ENCODE measurements around the gene RPL18. TPM values are rescaled to one million over a fixed set of nuclear protein-coding genes. Genes with fewer than 3 reads are reported as not detected.
A peak's percentile ranks its signal among the peaks of the same experiment; 100 is the strongest.

The RPL18 gene
- total RNA-seq, 1 donor from 2014 or later, result 2,230 TPM

DNA sequence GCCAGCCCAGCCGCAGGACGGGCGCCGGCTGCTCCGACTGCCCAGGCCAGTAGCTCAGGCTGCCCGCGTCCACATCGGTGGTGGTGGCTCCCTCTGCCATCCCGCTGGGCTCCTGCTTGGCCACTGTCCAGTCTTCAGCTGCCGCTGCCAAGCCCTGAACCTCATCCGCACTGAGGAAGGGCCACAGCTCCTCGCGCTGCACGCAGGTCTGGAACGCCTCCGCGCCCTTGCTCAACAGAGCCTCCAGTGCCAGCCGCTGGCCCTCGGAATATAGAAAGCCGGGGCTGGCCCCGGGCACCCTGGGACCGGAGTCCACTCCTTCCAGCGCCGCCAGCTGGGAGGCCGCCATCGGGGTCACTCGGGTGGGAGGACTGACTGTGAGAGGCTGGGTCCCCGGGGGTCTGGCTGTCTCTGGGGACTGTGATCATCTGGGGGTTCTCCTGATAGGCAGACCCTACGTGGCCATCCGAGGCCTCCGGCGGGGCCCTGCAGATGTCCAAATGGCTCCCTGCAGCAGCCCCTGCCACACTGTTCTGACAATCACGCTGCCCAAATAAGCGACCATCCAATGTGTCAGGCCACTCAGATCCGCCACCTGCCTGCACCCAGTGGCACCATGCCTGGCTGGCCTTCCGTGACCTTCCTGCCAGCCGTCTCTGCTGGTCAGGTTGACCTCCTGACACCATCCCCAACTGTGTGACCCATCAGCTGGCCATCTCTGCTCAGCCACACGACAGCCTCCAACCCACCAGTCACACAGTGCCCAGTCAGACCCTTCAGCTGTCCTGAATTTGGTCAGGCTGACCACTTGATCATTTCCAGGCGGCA, 5.7 kb downstream of the RPL18 start:
- DNase-seq, result no peak

DNA sequence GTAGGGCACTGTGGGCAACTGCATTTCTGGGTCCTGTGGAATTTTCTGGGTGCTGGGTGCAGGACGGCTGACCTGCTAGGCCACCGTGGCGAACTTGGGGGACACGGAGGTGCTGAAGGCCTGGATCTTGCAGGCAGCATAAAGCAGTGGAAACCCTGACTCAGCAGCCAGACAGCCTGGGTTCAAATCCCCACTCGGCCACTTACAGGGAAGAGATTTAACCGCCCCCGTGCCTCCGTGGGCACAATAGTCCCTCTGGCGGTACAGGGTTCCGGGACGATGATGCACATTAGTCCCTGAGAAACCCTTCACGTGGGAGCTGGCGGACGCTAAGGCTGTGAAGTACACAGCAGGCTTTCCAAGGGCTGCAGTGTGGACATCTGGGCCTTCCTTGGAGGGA, 7.1 kb downstream of the RPL18 start:
- no peak for DNase-seq

DNA sequence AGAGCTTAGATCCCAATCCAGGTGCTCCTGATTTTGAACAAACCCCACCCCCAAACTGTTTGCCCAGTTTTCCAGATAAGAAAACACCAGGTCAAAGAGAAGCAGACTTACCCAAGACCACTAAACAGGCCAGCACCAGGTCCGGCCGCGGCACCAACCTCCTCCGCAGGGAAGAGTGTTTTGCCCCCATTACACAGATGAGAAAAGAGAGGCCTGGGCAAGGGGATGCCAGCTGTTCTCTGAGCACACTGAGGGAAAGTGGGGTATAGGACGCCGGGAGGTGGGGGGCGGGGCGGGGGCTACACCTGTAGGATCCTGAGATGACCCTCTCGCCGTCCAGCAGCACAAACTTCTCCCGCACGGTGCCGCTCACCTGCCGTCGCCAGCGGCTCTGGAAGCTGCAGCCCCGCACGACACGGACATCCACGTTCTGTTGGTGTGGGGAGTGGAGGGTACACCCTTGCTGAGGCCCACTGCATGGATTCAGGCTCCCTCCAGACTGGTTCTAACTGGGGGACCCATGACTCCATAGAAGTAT, 9.3 kb downstream of the RPL18 start:
- DNase-seq, result no peak

DNA sequence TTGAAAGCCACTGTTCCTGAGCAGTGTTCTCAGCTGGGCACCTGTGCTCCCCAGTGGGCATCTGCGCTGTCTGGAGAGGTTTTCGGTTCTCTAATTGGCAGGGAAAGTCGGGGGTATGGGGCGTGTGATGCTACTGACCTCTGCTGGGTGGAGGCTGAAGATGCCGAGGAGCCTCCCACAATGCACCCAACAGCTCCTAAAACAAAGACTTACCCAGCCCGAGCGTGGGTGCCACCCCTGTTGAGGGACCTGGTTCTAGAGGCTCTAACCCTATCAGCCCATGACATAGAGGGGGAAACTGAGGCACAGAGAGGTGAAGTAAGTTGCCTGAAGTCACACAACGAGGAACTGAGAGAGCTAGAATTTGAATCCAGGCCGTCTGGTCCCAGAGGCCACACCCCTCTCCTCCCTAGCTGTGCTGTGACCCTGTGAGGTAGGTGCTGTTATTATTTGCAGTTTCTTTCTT, 10.1 kb downstream of the RPL18 start:
- peak; percentile 65 for DNase-seq

DNA sequence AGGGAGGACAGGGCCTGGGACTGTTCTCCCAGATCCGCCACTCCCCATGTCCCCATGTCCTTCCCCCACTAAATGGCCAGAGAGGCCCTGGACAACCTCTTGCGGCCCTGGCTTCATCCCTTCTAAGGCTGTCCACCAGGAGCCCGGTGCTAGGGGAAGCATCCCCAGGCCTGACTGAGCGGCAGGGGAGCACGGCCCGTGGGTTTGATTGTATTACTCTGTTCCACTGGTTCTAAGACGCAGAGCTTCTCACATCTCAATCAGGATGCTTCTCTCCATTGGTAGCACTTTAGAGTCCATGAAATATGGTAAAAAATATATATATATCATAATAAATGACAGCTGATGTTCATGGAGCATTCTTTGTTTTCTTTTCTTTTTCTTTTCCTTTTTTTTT, 11.6 kb downstream of the RPL18 start:
- no peak for DNase-seq

DNA sequence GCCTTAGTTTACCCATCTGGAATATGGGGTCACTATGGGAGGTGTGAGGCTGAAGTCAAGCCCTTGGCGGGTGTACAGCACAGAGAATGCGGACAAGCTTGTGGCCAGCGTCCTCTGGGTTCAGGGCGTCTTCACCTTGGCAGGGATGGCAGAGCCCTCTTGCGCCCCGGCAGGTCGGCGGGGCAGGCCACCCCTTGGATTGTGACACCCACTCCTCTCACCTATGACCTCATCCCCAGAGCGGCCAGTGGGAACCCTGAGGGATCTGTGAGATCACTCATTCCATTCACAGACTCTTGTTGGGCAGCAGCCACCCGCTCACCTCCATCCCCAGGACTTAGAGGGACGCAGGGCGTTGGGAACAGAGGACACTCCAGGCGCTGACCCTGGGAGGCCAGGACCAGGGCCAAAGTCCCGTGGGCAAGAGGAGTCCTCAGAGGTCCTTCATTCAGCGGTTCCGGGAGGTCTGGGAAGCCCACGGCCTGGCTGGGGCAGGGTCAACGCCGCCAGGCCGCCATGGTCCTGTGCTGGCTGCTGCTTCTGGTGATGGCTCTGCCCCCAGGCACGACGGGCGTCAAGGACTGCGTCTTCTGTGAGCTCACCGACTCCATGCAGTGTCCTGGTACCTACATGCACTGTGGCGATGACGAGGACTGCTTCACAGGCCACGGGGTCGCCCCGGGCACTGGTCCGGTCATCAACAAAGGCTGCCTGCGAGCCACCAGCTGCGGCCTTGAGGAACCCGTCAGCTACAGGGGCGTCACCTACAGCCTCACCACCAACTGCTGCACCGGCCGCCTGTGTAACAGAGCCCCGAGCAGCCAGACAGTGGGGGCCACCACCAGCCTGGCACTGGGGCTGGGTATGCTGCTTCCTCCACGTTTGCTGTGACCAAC, 12.3 kb downstream of the RPL18 start, which contains the start of gene SPACA4:
SPACA4 (plus strand) TSS at position 280 of the 896 bp plus-strand sequence; CDS start at position 517, 237 bp downstream.
- no peak for DNase-seq

DNA sequence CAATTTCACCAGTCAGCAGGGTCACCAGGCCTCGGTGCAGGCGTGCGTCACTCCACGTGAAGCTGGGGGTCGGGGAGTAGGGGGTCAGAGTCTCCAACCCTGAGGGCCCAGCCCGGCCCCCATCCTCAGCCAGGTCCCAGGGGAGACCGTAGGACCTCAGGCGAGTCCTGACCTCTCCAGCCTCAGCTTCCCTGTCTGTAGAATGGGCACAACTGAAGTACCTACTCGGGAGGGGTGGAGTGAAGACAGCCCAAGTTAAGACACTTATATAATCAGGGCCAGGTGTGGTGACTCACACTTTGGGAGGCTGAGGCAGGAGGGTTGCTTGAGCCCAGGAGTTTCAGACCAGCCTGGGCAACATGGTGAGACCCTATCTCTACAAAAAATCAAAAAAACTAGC, 15.1 kb downstream of the RPL18 start:
- DNase-seq, result no peak

DNA sequence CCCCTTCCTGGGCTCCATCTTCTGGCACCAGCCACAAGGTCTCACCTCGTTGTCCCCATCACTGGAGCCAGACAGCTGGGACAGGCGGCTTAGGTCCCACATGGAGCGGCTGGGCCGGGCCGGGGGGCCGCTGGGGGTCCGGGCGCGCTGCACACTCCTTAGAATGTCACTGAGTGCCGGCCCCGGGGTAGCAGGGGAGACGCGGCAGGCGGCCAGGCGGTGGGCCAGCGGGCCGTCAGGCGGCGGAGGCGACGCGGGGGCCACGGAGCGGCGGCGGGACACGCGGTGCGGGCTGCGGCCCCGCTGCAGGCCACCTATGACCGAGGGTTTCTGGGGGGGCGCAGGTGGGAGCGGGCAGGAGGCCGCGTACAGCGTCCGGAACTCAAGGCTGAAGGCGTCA, 15.5 kb downstream of the RPL18 start:
- no peak for DNase-seq

DNA sequence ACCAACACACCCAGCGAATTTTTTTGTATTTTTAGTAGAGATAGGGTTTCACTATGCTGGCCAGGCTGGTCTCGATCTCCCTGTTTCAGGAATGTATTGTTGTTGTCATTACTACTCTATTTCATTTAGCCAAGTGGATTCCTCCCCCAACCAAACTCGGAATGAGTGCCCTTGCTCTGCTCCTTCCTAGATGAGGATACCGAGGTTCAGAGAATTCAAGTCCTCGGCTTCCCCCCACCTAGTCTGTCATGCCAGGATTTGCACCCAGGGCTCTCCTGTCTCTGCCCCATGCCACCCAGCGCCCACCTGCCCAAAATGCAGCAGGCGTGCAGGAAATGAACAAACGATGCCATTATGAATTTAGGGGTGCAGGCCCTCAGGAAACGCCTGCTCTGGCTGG, 16.0 kb downstream of the RPL18 start:
- no peak for DNase-seq

DNA sequence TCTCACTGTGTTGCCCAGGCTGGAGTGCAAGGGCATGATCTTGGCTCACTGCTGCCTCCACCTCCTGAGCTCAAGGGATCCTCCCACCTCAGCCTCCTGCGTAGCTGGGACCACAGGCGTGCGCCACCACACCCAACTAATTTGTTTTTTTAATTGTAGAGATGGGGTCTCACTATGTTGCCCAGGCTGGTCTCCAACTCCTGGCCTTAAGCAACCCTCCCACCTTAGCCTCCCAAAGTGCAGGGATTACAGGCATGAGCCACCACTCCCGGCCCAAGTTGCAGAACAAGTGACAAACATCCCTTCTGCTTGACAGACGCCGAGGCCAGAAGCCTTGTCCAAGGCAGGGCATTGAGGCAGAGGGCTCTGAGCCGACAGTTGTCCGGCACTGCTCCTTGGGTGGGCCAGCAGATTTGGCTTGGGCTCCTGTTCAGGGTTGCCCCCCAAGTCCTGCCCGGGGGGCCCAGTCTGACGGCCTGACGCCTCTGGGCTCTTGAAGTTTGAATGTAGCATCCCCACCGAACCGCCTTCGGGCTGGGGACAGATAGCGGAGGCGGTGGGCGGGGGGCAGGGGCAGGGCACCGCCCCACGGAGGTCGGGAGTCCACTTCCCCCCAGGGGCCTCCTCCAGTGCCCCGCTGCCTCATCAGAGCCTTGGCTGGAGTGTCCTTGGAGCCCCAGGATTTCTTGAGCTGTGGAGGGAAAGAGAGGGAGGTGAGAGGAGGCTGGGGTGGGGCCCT, 18.1 kb downstream of the RPL18 start:
- DNase-seq, result no peak

DNA sequence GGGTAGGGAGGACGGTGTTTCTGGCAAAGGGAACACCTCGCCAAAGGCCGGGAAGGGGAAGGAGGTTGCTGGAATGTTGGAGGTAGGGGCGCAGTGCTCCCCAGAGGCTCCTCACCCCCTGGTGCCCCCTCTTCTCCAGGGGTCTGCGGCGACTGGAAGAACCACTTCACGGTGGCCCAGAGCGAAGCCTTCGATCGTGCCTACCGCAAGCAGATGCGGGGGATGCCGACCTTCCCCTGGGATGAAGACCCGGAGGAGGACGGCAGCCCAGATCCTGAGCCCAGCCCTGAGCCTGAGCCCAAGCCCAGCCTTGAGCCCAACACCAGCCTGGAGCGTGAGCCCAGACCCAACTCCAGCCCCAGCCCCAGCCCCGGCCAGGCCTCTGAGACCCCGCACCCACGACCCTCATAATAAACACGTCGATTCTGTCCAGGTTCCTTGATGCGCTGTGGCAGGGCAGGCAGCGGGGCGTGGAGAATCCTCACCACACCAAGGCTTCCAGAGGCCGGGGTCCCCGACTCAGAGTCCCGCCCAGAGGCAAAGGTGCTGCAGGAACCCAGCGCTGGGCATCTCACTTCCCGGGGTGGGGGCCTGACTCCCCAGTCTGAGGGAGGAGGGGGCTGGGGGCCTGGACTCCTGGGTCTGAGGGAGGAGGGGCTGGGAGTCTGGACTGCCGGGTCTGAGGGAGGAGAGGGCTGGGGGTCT, 19.8 kb downstream of the RPL18 start:
- DNase-seq, result no peak

DNA sequence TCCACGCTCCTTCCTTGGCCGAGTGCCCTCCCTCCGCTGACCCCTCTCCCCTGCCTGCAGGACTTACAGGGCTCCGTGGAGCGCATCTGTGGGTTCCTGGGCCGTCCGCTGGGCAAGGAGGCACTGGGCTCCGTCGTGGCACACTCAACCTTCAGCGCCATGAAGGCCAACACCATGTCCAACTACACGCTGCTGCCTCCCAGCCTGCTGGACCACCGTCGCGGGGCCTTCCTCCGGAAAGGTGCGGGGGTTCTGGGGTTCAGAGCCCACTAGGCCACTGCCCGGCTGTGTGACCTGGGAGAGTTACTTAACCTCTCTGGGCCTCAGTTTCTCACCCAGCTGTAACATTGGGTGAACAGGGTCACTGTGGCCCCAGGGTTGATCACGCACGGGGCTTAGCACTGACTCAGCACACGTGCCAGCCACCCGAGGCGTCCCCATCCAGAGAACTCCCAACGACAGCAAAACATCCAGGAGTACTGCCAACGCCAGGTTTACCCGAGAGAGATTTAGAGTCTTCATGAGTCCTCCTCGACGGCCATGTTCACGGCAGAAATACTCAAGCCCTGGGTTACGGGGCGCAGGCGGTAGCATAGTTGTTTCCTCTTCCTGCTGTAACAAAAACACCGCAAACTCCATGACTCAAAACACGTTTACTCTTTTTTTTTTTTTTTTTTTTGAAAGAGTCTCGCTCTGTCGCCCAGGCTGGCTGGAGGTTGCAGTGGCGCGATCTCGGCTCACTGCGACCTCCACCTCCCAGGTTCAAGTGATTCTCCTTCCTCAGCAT, 22.1 kb downstream of the RPL18 start:
- peak; percentile 58 for DNase-seq

DNA sequence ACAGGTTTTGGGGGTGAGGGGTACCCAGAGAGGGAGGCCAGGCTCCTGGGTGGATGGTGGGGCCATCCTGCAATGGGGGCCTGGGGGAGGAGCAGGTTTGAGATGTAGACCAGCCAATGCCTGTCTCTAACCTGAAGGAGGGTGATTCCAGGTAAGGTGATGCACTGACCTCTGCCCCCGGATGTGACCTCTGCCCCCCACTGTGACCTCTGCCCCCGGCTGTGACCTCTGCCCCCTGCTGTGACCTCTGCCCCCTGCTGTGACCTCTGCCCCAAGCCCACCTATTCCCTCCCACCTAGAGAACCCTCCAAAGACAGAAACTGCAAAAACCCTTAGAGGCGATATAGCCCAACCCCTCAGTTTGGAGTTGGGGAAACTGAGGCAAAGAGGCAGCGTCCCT, 22.7 kb downstream of the RPL18 start:
- DNase-seq, result no peak

DNA sequence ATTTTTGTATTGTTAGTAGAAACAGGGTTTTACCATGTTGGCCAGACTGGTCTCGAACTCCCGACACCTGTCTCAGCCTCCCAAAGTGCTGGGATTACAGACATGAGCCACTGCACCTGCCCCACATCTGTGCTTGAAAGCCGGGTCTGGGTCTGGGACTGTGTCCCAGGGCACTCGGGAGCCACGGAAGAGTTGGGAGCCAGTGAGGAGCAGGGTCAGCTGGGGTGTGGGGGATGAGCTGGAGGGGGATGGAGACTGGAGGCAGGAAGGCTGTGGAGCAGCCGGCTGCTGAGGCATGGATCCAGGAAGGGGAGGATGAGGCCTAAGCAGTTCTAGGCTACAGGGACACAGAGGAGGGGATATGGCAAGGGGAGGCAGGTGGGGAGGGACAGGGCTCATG, 23.1 kb downstream of the RPL18 start:
- DNase-seq, result no peak

DNA sequence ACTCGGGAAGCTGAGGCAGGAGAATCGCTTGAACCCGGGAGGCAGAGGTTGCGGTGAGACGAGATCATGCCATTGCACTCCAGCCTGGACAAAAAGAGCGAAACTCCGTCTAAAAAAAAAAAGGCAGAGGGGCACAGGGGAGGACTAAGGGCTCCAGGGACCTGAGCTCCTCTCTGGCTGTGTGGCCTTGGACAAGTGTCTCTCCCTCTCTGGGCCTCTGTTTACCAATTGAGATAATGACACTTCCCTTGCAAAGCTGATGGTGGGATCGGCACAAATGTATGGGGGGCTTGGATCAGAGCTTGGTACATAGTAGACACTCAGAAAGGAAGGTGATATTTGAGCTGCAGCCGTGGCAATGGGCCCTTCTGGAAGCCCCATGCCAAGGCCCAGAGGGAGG, 23.8 kb downstream of the RPL18 start:
- no peak for DNase-seq

DNA sequence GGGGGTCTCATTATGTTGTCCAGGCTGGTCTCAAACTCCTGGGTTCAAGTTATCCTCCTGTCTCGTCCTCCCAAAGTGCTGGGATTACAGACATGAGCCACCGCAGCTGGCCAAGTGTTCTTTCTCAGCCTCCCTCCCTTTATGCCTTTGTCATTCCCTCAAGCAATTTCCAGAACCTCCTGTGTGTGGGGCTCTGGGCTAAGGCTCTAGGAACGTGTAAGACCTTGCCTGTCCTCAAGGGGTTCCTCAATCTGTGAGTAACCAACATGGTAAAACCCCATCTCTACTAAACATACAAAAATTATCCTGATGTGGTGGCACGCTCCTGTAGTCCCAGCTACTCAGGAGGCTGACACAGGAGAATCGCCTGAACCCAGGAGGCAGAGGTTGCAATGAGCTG, 28.0 kb downstream of the RPL18 start:
- DNase-seq, result peak; percentile 29

DNA sequence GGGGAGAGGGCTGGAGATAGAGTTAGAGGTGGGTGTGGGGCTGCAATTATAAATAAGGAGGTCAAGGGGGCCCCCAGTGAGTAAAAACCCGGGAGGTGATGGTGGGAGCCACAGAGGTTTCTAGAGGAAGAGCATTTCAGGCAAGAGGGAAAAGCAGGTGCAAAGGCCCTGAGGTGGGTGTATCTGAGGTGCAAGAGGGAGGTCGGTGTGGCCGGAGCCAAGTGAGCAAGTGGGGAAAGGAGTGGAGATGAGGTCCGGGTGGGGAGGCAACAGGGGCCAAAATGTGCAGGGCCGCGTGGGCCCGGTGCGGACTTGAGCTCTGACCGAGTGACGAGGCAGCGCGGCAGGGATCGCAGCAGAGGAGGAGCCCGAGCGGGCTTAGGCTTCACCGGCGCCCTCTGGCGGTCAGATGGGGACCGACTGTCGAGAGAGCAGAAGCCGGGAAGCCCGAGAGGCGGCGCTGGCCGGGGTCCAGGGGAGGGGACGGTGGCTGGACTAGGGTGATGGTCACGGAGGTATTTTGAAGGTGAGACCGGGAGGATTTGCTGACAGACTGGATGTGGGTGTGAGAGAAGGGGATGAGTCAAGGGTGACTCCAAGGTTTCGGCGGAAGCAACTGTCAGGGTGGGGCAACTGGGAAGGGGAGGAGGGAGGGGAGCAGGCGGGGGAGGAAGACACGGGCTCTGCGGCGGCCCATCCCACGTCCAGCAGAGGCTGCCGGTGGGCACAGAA, 30.1 kb downstream of the RPL18 start:
- DNase-seq, result peak; percentile 90

DNA sequence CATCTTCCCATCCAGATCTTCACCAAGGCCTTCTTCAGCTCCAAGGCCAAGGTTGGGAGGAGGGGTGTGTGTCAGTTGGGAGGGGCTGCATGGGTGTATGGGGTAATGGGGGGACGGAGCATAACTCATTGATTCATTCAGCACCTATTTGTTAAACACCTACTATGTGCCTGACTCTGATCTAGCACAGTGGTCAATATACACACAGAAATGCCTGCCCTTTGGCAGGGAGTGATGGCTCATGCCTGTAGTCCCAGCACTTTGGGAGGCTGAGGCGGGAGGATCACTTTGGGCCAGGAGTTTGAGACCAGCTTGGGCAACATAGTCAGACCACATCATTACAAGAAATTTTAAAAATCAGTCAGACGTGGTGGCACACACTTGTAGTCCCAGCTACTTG, 31.6 kb downstream of the RPL18 start:
- DNase-seq, result no peak

DNA sequence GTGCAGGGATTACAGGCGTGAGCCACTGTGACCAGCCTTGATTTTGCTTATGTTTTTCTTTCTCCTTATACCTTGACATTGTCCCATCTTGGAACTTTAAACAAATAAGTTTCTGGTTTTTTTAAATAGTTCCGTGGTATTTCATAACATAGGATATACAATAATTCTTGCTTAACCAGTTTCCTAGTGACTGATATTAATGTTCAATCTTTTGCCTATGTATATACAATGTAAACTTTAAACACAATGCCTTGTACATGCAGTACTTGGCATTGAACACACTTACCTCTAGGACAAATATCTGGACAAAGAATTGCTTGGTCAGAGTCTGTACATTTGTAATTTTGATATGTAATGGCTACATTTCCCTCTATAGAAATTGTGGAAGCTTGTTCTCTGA, 36.8 kb downstream of the RPL18 start:
- no peak for DNase-seq

DNA sequence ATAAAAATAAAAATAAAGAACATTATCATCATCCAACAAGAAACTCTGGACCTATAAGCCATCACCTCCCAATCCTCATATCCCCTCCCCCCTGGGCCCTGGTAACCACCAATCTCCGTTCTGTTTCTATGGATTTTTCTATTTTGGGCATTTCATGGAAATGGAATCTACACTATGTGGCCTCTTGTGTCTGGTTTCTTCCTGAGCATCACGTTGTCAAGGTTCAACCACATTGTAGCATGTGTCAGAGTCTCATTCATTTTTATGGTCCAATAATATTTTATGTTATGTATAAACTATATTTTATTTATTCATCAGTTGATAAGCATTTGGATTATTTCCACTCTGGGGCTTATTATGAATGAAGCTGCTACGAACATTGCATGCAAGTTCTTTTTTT, 40.1 kb downstream of the RPL18 start:
- no peak for DNase-seq

All from dermis blood vessel endothelial cell (primary cell).